ENCODE measurements around the gene RINT1. TPM values are rescaled to one million over a fixed set of nuclear protein-coding genes. Genes with fewer than 3 reads are reported as not detected.
A peak's percentile ranks its signal among the peaks of the same experiment; 100 is the strongest.

The RINT1 gene
- 16.5 TPM for polyA plus RNA-seq (2013, experiment 1 of 2)
- 16.3 TPM for polyA plus RNA-seq (2013, experiment 2 of 2)

DNA sequence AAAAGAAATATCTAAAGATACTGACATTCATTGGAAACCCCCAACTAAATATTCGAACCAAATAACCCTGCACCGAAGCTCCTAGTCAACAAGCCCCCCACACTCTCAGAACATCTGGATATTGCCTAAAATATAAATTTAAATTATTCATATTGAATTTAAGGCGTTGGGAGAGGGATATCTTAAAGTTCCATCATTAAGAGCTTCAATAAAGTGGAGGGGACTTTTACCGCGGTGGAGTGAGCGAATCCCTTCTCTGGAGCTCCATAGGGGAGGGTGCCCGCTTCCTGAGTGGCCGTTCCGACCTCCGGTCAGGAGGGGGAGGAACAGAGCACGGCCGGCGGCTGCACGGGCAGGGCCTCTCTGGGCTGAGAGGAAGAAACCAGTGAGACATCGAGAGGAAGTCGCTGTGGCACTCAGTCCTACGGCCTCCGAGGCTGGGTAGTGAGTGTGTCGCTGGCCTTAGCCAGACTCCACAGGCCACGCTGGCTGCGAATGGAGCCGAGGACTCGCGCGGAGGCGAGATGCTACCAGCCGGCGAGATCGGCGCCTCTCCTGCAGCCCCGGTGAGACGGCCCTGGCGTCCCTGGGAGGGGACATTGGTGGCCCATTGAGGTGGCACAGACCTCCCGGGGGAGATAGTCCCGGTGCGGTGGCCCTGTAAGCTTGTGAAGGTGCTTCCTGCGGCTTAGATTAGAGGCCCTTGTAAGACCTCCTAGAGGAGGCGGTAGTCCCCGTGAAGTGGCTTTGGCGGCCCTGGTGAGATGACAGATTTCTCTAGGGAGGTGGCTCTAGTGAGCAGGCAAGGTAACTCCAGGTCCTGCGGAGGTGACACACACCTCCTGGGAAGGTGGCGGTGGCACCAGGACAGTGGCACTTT, at the start of gene RINT1:
Gene RINT1 (plus strand): TSS at position 410 of the 880 bp plus-strand sequence. CDS start 115 bp downstream, at position 525.
- peak within 1 kb of the TSS; percentile 65 for H4K8ac ChIP-seq (ENCODE audit: low read depth, low read length)
- no peaks in the 10 kb centered on the region for H3K27me3 ChIP-seq (ENCODE audit: insufficient read depth, low read length, poor library complexity)
- H3K36me3 ChIP-seq (ENCODE audit: control insufficient read depth, insufficient read depth, low read length) = no peaks in the 10 kb centered on the region
- peak within 1 kb of the TSS; percentile 1 for H3K4ac ChIP-seq (ENCODE audit: low read depth, low read length)
- peak; percentile 95 for DNase-seq
- peaks cover 2% of the 10 kb centered on the region for H3K4me1 ChIP-seq (ENCODE audit: control insufficient read depth, low read depth, low read length)
- H2BK5ac ChIP-seq (ENCODE audit: low read length) = no peak within 1 kb of the TSS
- H3K4me3 ChIP-seq (ENCODE audit: low read length) = peak within 1 kb of the TSS; percentile 88
- peak within 1 kb of the TSS; percentile 87 for H3K4me2 ChIP-seq (ENCODE audit: low read length)
- H3K79me2 ChIP-seq (ENCODE audit: control insufficient read depth, insufficient read depth, low read length) = peaks cover 10% of the 10 kb centered on the region
- H4K5ac ChIP-seq (ENCODE audit: low read length) = no peak within 1 kb of the TSS
- peak within 1 kb of the TSS; percentile 95 for H3K56ac ChIP-seq (ENCODE audit: low read length)
- H2AK5ac ChIP-seq (ENCODE audit: low read length) = no peak within 1 kb of the TSS
- H3K9ac ChIP-seq (ENCODE audit: low read length) = peak within 1 kb of the TSS; percentile 85
- no CpG with 5 or more reads among the region's 42 CpGs for WGBS (ENCODE audit: extremely low coverage, insufficient coverage, low lambda C conversion rate)
- H3K79me1 ChIP-seq (ENCODE audit: low read length) = peaks cover 7% of the 10 kb centered on the region
- peak within 1 kb of the TSS; percentile 13 for H3K27ac ChIP-seq (ENCODE audit: low read depth, low read length)
- H2BK120ac ChIP-seq (ENCODE audit: low read depth, low read length) = no peak within 1 kb of the TSS
- H3K23ac ChIP-seq (ENCODE audit: low read length) = peak within 1 kb of the TSS; percentile 30
- H2BK15ac ChIP-seq (replicated peaks; ENCODE audit: low read depth) = no peak within 1 kb of the TSS
- H3K18ac ChIP-seq (ENCODE audit: low read length) = peak within 1 kb of the TSS; percentile 41

DNA sequence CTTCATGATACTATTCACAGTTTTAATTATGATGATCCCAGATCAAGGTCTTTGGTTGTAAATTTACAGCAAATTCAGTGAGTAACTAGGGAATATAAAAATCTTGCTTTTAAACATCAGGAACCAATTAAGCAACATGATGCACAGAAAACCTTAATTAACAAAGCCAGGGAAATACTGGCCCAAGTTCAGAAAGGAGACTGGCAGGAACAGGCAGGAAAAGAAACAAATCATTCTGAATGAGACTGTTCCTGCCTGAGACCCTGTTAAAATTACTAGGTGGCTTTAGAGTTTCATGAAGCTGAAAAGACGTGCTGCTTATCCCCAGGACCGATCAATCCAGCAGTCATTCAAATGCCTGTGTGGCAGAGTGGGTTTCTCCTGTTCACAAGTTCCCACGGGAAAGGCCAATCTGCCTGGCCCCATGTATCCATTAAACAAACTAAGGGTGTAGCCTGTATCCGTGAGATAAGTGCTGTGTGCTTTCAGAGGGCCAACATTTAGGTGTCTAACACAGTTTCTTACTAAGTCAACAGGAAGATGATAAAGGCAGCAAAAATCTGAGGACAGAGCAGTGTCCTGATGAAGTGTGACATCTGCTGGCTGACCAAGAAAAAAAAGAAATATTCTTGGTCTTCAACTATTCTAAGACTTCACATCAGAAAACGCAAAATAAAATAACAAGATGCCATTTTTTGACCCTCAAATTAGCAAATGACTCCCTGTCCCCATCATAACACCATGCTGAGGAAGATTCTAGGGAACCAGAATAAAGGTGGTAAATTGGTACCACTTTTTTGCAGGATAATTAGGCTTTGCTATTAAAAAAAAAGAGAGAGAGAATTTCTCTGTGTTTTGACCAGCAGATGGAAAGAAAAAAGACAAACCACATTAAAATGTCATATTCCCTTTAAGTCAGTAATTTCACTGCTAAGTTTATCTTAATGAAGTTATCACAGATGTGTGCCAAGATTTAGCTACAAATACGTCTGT, 44.1 kb upstream of the RINT1 start:
- DNase-seq = peak; percentile 32
- Histone ChIP-seq H2BK15ac (replicated peaks; ENCODE audit: low read depth) (no peak overlapping the region), H3K18ac (ENCODE audit: low read length) (no peak overlapping the region), H4K5ac (ENCODE audit: low read length) (no peak overlapping the region), H3K56ac (ENCODE audit: low read length) (no peak overlapping the region), H3K4ac (ENCODE audit: low read depth, low read length) (no peak overlapping the region), H3K9ac (ENCODE audit: low read length) (no peak overlapping the region), H3K36me3 (ENCODE audit: control insufficient read depth, insufficient read depth, low read length) (peaks cover 3% of the 10 kb centered on the region), H3K4me3 (ENCODE audit: low read length) (no peak overlapping the region), H2AK5ac (ENCODE audit: low read length) (no peak overlapping the region), H4K8ac (ENCODE audit: low read depth, low read length) (no peak overlapping the region), H3K4me1 (ENCODE audit: control insufficient read depth, low read depth, low read length) (no peaks in the 10 kb centered on the region), H3K4me2 (ENCODE audit: low read length) (no peak overlapping the region), H2BK120ac (ENCODE audit: low read depth, low read length) (no peak overlapping the region), H3K27ac (ENCODE audit: low read depth, low read length) (no peak overlapping the region), H3K23ac (ENCODE audit: low read length) (no peak overlapping the region), H3K79me2 (ENCODE audit: control insufficient read depth, insufficient read depth, low read length) (no peaks in the 10 kb centered on the region), H3K27me3 (ENCODE audit: insufficient read depth, low read length, poor library complexity) (no peaks in the 10 kb centered on the region), H2BK5ac (ENCODE audit: low read length) (no peak overlapping the region), H3K79me1 (ENCODE audit: low read length) (peaks cover 9% of the 10 kb centered on the region)
- no CpG with 5 or more reads among the region's 6 CpGs for WGBS (ENCODE audit: extremely low coverage, insufficient coverage, low lambda C conversion rate)

GRCh38 chr7:105489409-105489808, 42.6 kb upstream of the RINT1 start:
- no peak overlapping the region for H3K9ac ChIP-seq (ENCODE audit: low read length)

DNA sequence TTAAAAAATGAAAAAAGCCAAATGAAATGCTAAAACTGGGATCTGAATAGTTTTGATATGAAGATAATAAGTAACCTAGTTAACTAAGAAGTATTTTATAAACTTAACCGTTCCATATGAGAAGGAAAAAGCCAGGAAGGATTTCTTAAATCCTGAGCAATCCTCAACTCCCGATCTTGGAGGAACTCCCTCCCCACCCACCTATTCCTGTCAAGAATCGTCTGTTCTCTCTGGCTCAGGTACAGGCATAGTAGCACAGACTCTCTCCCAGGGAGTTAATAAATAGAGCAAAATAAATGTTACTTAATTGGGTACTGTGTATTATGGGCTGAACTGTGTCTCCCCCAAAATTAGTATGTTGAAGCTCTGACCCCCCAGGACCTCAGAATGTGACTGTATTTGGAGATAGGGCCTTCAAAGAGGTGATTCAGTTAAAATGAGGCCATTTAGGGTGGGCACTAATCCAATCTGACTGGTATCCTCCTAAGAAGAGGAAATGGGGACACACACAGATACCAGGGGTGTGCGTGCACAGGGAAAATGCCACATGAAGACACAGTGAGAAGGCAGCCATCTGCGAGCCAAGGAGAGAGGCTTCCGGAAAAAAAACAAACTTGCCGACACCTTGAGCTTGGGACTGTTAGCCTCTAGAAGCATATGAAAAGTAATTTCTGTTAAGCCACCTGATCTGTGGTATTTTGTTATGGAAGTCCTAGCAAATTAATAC, 38.6 kb upstream of the RINT1 start:
- H3K27me3 ChIP-seq (ENCODE audit: insufficient read depth, low read length, poor library complexity) = no peaks in the 10 kb centered on the region
- H3K4ac ChIP-seq (ENCODE audit: low read depth, low read length) = no peak overlapping the region
- H3K23ac ChIP-seq (ENCODE audit: low read length) = no peak overlapping the region
- H2AK5ac ChIP-seq (ENCODE audit: low read length) = no peak overlapping the region
- no peak overlapping the region for H4K8ac ChIP-seq (ENCODE audit: low read depth, low read length)
- DNase-seq = no peak
- H3K36me3 ChIP-seq (ENCODE audit: control insufficient read depth, insufficient read depth, low read length) = peaks cover 3% of the 10 kb centered on the region
- no peak overlapping the region for H3K9ac ChIP-seq (ENCODE audit: low read length)
- H3K4me2 ChIP-seq (ENCODE audit: low read length) = no peak overlapping the region
- no peak overlapping the region for H3K18ac ChIP-seq (ENCODE audit: low read length)
- no peak overlapping the region for H3K4me3 ChIP-seq (ENCODE audit: low read length)
- H3K27ac ChIP-seq (ENCODE audit: low read depth, low read length) = no peak overlapping the region
- H4K5ac ChIP-seq (ENCODE audit: low read length) = no peak overlapping the region
- H3K79me1 ChIP-seq (ENCODE audit: low read length) = peaks cover 6% of the 10 kb centered on the region
- WGBS (ENCODE audit: extremely low coverage, insufficient coverage, low lambda C conversion rate) = no CpG with 5 or more reads among the region's 7 CpGs
- no peak overlapping the region for H2BK15ac ChIP-seq (replicated peaks; ENCODE audit: low read depth)
- H2BK5ac ChIP-seq (ENCODE audit: low read length) = no peak overlapping the region
- H2BK120ac ChIP-seq (ENCODE audit: low read depth, low read length) = no peak overlapping the region
- H3K4me1 ChIP-seq (ENCODE audit: control insufficient read depth, low read depth, low read length) = no peaks in the 10 kb centered on the region
- no peak overlapping the region for H3K56ac ChIP-seq (ENCODE audit: low read length)
- no peaks in the 10 kb centered on the region for H3K79me2 ChIP-seq (ENCODE audit: control insufficient read depth, insufficient read depth, low read length)

More at GRCh38 chr7:105489409-105489808, 42.6 kb upstream of the RINT1 start:
- Histone ChIP-seq H3K4me1 (ENCODE audit: control insufficient read depth, low read depth, low read length) (no peaks in the 10 kb centered on the region), H3K4me2 (ENCODE audit: low read length) (no peak overlapping the region), H3K23ac (ENCODE audit: low read length) (no peak overlapping the region), H2BK5ac (ENCODE audit: low read length) (no peak overlapping the region), H3K27ac (ENCODE audit: low read depth, low read length) (no peak overlapping the region), H3K36me3 (ENCODE audit: control insufficient read depth, insufficient read depth, low read length) (peaks cover 3% of the 10 kb centered on the region), H3K56ac (ENCODE audit: low read length) (no peak overlapping the region), H3K18ac (ENCODE audit: low read length) (no peak overlapping the region), H3K79me1 (ENCODE audit: low read length) (peaks cover 9% of the 10 kb centered on the region), H4K8ac (ENCODE audit: low read depth, low read length) (no peak overlapping the region), H3K27me3 (ENCODE audit: insufficient read depth, low read length, poor library complexity) (no peaks in the 10 kb centered on the region), H3K4me3 (ENCODE audit: low read length) (no peak overlapping the region), H2BK15ac (replicated peaks; ENCODE audit: low read depth) (no peak overlapping the region), H2AK5ac (ENCODE audit: low read length) (no peak overlapping the region), H3K79me2 (ENCODE audit: control insufficient read depth, insufficient read depth, low read length) (no peaks in the 10 kb centered on the region), H2BK120ac (ENCODE audit: low read depth, low read length) (no peak overlapping the region), H4K5ac (ENCODE audit: low read length) (no peak overlapping the region), H3K4ac (ENCODE audit: low read depth, low read length) (no peak overlapping the region)
- WGBS (ENCODE audit: extremely low coverage, insufficient coverage, low lambda C conversion rate) = no CpG with 5 or more reads among the region's 3 CpGs
- no peak for DNase-seq

DNA sequence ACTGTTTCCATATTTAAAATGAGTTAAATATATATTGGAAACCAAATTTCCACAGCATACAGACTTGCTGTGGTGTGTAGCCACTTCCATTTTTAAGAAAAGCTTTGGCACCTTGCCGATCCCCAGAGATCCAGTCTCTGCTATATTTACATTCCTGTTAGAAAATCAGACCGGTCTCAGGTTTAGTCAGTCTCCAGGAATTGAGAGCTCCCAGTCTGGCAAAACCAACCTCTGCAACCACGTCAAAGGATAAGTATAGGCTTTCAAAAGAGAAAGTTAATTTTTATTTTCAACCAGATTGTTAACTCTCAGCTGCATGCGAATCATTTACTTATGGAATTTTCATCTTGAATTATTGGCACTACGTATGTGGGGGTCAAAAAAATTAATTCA, 38.1 kb upstream of the RINT1 start:
- Histone ChIP-seq H2BK120ac (ENCODE audit: low read depth, low read length) (no peak overlapping the region), H3K23ac (ENCODE audit: low read length) (no peak overlapping the region), H3K4me3 (ENCODE audit: low read length) (no peak overlapping the region), H3K36me3 (ENCODE audit: control insufficient read depth, insufficient read depth, low read length) (peaks cover 3% of the 10 kb centered on the region), H3K27me3 (ENCODE audit: insufficient read depth, low read length, poor library complexity) (no peaks in the 10 kb centered on the region), H2AK5ac (ENCODE audit: low read length) (no peak overlapping the region), H3K18ac (ENCODE audit: low read length) (no peak overlapping the region), H2BK15ac (replicated peaks; ENCODE audit: low read depth) (no peak overlapping the region), H3K4ac (ENCODE audit: low read depth, low read length) (no peak overlapping the region), H3K79me2 (ENCODE audit: control insufficient read depth, insufficient read depth, low read length) (no peaks in the 10 kb centered on the region), H3K4me1 (ENCODE audit: control insufficient read depth, low read depth, low read length) (no peaks in the 10 kb centered on the region), H2BK5ac (ENCODE audit: low read length) (no peak overlapping the region), H3K4me2 (ENCODE audit: low read length) (no peak overlapping the region), H3K56ac (ENCODE audit: low read length) (no peak overlapping the region), H4K5ac (ENCODE audit: low read length) (no peak overlapping the region), H3K9ac (ENCODE audit: low read length) (no peak overlapping the region), H4K8ac (ENCODE audit: low read depth, low read length) (no peak overlapping the region), H3K79me1 (ENCODE audit: low read length) (peaks cover 6% of the 10 kb centered on the region), H3K27ac (ENCODE audit: low read depth, low read length) (no peak overlapping the region)
- DNase-seq = no peak
- no CpG with 5 or more reads among the region's 5 CpGs for WGBS (ENCODE audit: extremely low coverage, insufficient coverage, low lambda C conversion rate)
